ENCODE measurements around the gene SS18L1. TPM values are rescaled to one million over a fixed set of nuclear protein-coding genes. Genes with fewer than 3 reads are reported as not detected.

Gene SS18L1
- total RNA-seq, 1 experiment from 2014 or later = 28.1 TPM

GRCh38 chr20:62215020-62215990 lies 71.7 kb downstream of the SS18L1 start:
- H3K9ac ChIP-seq (ENCODE audit: low read length) = no peak overlapping the region
- H3K27ac ChIP-seq (ENCODE audit: low read depth, low read length) = no peak overlapping the region
- no peak for DNase-seq (ENCODE audit: low read depth, low spot score)
- TF ChIP-seq, protein P1, sequence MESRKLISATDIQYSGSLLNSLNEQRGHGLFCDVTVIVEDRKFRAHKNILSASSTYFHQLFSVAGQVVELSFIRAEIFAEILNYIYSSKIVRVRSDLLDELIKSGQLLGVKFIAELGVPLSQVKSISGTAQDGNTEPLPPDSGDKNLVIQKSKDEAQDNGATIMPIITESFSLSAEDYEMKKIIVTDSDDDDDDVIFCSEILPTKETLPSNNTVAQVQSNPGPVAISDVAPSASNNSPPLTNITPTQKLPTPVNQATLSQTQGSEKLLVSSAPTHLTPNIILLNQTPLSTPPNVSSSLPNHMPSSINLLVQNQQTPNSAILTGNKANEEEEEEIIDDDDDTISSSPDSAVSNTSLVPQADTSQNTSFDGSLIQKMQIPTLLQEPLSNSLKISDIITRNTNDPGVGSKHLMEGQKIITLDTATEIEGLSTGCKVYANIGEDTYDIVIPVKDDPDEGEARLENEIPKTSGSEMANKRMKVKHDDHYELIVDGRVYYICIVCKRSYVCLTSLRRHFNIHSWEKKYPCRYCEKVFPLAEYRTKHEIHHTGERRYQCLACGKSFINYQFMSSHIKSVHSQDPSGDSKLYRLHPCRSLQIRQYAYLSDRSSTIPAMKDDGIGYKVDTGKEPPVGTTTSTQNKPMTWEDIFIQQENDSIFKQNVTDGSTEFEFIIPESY (IDR thresholded peaks at IDR 0.05; ENCODE audit: extremely low read depth, insufficient replicate concordance, low read length) = no peak
- no peak for TF ChIP-seq RAD21 (IDR thresholded peaks at IDR 0.05; ENCODE audit: low read depth)
- no peak overlapping the region for H2AFZ ChIP-seq (ENCODE audit: low read depth, low read length, poor library complexity, severe bottlenecking)
- ChIA-PET RAD21 (ENCODE audit: low non-redundant PET in 1 of 2, low total read pairs in 2 of 2, uncharacterized antibody in 2 of 2, unreplicated experiment in 2 of 2) (no interaction called here), POLR2A (no interaction called here), CTCF (no interaction called here)
- H4K20me1 ChIP-seq (ENCODE audit: insufficient read depth) = no peaks in the 10 kb centered on the region
- H3K79me2 ChIP-seq (ENCODE audit: insufficient read depth, low read length) = no peaks in the 10 kb centered on the region
- peaks cover 11% of the 10 kb centered on the region; the same call in 1 of the 2 replicates for H3K27me3 ChIP-seq (ENCODE audit: insufficient read depth, low read length)
- no peaks in the 10 kb centered on the region for H3K4me1 ChIP-seq (ENCODE audit: control insufficient read depth in 1 of 2, insufficient read depth in 2 of 2, low read length in 2 of 2)
- no peak overlapping the region for H3K4me2 ChIP-seq (ENCODE audit: low read length)
- H3K4me3 ChIP-seq (replicated peaks in 1 of 2; ENCODE audit: low read depth in 1 of 2, low read length in 2 of 2) = no peak overlapping the region
- no peak for ATAC-seq
- intact Hi-C loops (cut with micrococcal nuclease) = no loop called here
- BruUV-seq (replicated peaks) = no TSS peak
- no peaks in the 10 kb centered on the region for H3K9me3 ChIP-seq (ENCODE audit: control insufficient read depth in 1 of 2, insufficient read depth in 1 of 2, low read depth in 1 of 2, low read length in 2 of 2)
- H3K36me3 ChIP-seq (ENCODE audit: control insufficient read depth in 1 of 2, insufficient read depth in 2 of 2, low read length in 2 of 2) = no peaks in the 10 kb centered on the region
- no peaks in the 10 kb centered on the region for H3K9me2 ChIP-seq (ENCODE audit: insufficient read depth)

DNA sequence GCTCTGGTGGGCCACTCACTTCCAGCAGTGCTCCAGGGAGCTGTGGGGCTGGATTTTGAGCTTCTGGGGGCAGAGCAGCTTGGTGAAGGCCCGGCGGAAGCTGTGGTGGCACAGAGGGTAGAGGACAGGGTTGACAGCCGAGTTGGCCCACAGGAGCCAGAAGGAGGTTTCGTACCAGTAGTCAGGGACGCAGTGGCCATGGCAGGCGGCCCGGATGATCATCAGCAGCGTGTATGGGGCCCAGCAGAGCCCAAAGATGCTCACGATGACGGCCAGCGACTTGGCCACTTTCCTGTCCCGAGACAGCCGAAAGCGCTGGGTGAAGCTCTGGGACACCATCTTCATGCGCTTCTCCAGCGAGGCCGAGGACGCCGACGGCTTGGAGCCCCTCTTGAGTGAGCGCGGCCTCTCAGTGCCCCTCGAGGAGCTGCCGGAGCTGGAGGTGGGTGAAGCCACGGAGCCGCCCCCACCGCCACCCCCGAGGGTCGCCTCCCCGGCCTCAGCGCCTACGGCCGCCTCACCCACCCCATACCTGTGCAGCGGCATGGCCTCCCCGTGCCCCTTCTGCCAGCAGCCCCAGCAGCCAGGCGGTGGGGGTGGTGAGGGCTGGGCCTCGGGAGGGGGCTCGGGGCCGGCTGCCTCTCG lies 72.5 kb downstream of the SS18L1 start:
- Histone ChIP-seq H2AFZ (ENCODE audit: low read depth, low read length, poor library complexity, severe bottlenecking) (no peak overlapping the region), H3K4me1 (ENCODE audit: control insufficient read depth in 1 of 2, insufficient read depth in 2 of 2, low read length in 2 of 2) (no peaks in the 10 kb centered on the region), H4K20me1 (ENCODE audit: insufficient read depth) (no peaks in the 10 kb centered on the region), H3K79me2 (ENCODE audit: insufficient read depth, low read length) (no peaks in the 10 kb centered on the region), H3K9me3 (ENCODE audit: control insufficient read depth in 1 of 2, insufficient read depth in 1 of 2, low read depth in 1 of 2, low read length in 2 of 2) (no peaks in the 10 kb centered on the region), H3K27ac (ENCODE audit: low read depth, low read length) (no peak overlapping the region), H3K36me3 (ENCODE audit: control insufficient read depth in 1 of 2, insufficient read depth in 2 of 2, low read length in 2 of 2) (no peaks in the 10 kb centered on the region), H3K4me2 (ENCODE audit: low read length) (no peak overlapping the region), H3K9ac (ENCODE audit: low read length) (no peak overlapping the region), H3K9me2 (ENCODE audit: insufficient read depth) (no peaks in the 10 kb centered on the region), H3K27me3 (ENCODE audit: insufficient read depth, low read length) (peaks cover 11% of the 10 kb centered on the region; the same call in 1 of the 2 replicates), H3K4me3 (replicated peaks in 1 of 2; ENCODE audit: low read depth in 1 of 2, low read length in 2 of 2) (no peak overlapping the region)
- POLR2A ChIA-PET = no interaction called here
- RAD21 ChIA-PET (ENCODE audit: low non-redundant PET in 1 of 2, low total read pairs in 2 of 2, uncharacterized antibody in 2 of 2, unreplicated experiment in 2 of 2) = no interaction called here
- intact Hi-C loops (cut with micrococcal nuclease) = no loop called here
- CTCF ChIA-PET = no interaction called here
- DNase-seq (ENCODE audit: low read depth, low spot score) (no peak), ATAC-seq (no peak)
- BruUV-seq (replicated peaks) = no TSS peak
- TF ChIP-seq JUND (IDR thresholded peaks at IDR 0.05) (no peak), FOSL1 (IDR thresholded peaks at IDR 0.05; ENCODE audit: low read depth) (no peak), SP1 (IDR thresholded peaks at IDR 0.05; ENCODE audit: low read depth) (no peak), RAD21 (IDR thresholded peaks at IDR 0.05; ENCODE audit: low read depth) (no peak), ZNF274 (IDR thresholded peaks at IDR 0.05; ENCODE audit: low read depth, low read length) (no peak)

All from HCT116 (cell line).